HEK293 (cell line): ENCODE results near the gene CREB5.

Experiments used
- CTCF ChIA-PET: fragments of 350-600 bp; formaldehyde crosslinking; extraction: SDS; loops from one replicate; lab custom pipeline; 2021; ENCODE audit warnings: antibody characterized with exemption; lab: Yijun Ruan, JAX
- POLR2A ChIA-PET: fragments of 300-600 bp; formaldehyde crosslinking; extraction: SDS; loops from one replicate; lab custom pipeline; 2020; ENCODE audit warnings: antibody characterized with exemption, inconsistent platforms; lab: Yijun Ruan, JAX
- H3K27ac ChIP-seq: fragments of 200-500 bp; sonication (Bioruptor generic); 2 replicates; pipeline ENCODE4 v1.5.1; 2014; ENCODE audit warnings: low read depth, low read length, control low read depth, inconsistent platforms; ENCODE audit errors: extremely low read depth
- H3K36me3 ChIP-seq, 2 experiments: fragments of 200-500 bp in 1 of 2; sonication (Bioruptor generic) in 1 of 2; 1 replicate in 1 of 2; 2 replicates in 1 of 2; pipeline ENCODE4 v1.5.1; 2014 to 2017; ENCODE audit warnings: inconsistent platforms in 2 of 2, low read length in 2 of 2; ENCODE audit not compliant: control insufficient read depth in 2 of 2, insufficient read depth in 1 of 2
- H3K4me1 ChIP-seq: fragments of 200-500 bp; sonication (Bioruptor generic); 2 replicates; pipeline ENCODE4 v1.5.1; 2014; ENCODE audit warnings: mild to moderate bottlenecking, low read length, inconsistent platforms; ENCODE audit not compliant: control insufficient read depth, insufficient read depth
- H3K4me3 ChIP-seq: 2 replicates; pipeline ENCODE4 v1.5.1; 2011; ENCODE audit warnings: low read depth, mild to moderate bottlenecking, control low read depth, low read length, moderate library complexity
- H3K9me3 ChIP-seq: fragments of 200-500 bp; sonication (Bioruptor generic); 2 replicates; pipeline ENCODE4 v1.5.1; 2014; ENCODE audit warnings: low read depth, low read length, inconsistent platforms; ENCODE audit not compliant: control insufficient read depth, insufficient read depth
- CTCF ChIP-seq: fragments of 450-650 bp; formaldehyde crosslinking; IDR thresholded peaks from 2 replicates; pipeline ENCODE4 v1.5.1; 2016; ENCODE audit warnings: missing biosample characterization, missing genetic modification characterization
- GLI4 ChIP-seq: fragments of 450-650 bp; formaldehyde crosslinking; IDR thresholded peaks from 2 replicates; pipeline ENCODE4 v1.5.1; 2016; ENCODE audit warnings: missing biosample characterization, missing genetic modification characterization
- HOXA7 ChIP-seq: sonication (generic); formaldehyde crosslinking; IDR thresholded peaks from 2 replicates; pipeline ENCODE4 v1.8.1; 2022; ENCODE audit warnings: missing genetic modification reagents, borderline replicate concordance
- KLF1 ChIP-seq: fragments of 450-650 bp; formaldehyde crosslinking; IDR thresholded peaks from 2 replicates; pipeline ENCODE4 v1.5.1; 2016; ENCODE audit warnings: missing biosample characterization, missing genetic modification characterization
- MEIS1 ChIP-seq: sonication (generic); formaldehyde crosslinking; IDR thresholded peaks from 2 replicates; pipeline ENCODE4 v1.8.1; 2022; ENCODE audit warnings: missing genetic modification reagents, mild to moderate bottlenecking, borderline replicate concordance
- OSR2 ChIP-seq: fragments of 450-650 bp; formaldehyde crosslinking; IDR thresholded peaks from 2 replicates; pipeline ENCODE4 v1.5.1; 2016; ENCODE audit warnings: missing biosample characterization, missing genetic modification characterization
- PRDM10 ChIP-seq: fragments of 450-650 bp; formaldehyde crosslinking; IDR thresholded peaks from 2 replicates; pipeline ENCODE4 v1.5.1; 2016; ENCODE audit warnings: missing biosample characterization, missing genetic modification characterization
- TCF7L2 ChIP-seq: IDR thresholded peaks from 2 replicates; pipeline ENCODE4 v1.6.1; 2011; ENCODE audit warnings: low read depth, mild to moderate bottlenecking, inconsistent platforms, low read length, moderate library complexity, borderline replicate concordance
- ZBTB26 ChIP-seq: fragments of 450-650 bp; formaldehyde crosslinking; optimal IDR thresholded peaks from 2 replicates; pipeline ENCODE3; 2016; ENCODE audit warnings: missing biosample characterization, mild to moderate bottlenecking, missing genetic modification characterization
- ZFHX2 ChIP-seq: fragments of 450-650 bp; formaldehyde crosslinking; conservative IDR thresholded peaks from 2 replicates; pipeline ENCODE4 v1.5.1; 2016; ENCODE audit warnings: missing biosample characterization, missing genetic modification characterization
- ZNF214 ChIP-seq: fragments of 450-650 bp; formaldehyde crosslinking; IDR thresholded peaks from 2 replicates; pipeline ENCODE4 v1.5.1; 2017; ENCODE audit warnings: missing biosample characterization, mild to moderate bottlenecking, missing genetic modification characterization, borderline replicate concordance
- ZNF280C ChIP-seq: fragments of 450-650 bp; formaldehyde crosslinking; IDR thresholded peaks from 2 replicates; pipeline ENCODE4 v1.5.1; 2016; ENCODE audit warnings: missing biosample characterization, missing genetic modification characterization
- ZNF341 ChIP-seq: fragments of 450-650 bp; formaldehyde crosslinking; IDR thresholded peaks from 2 replicates; pipeline ENCODE4; 2016; ENCODE audit warnings: low read depth, missing biosample characterization, missing genetic modification characterization
- ZNF354C ChIP-seq: fragments of 450-650 bp; formaldehyde crosslinking; IDR thresholded peaks from 2 replicates; pipeline ENCODE4 v1.5.1; 2016; ENCODE audit warnings: missing biosample characterization, missing genetic modification characterization, low read depth, borderline replicate concordance
- ZNF571 ChIP-seq: fragments of 450-650 bp; formaldehyde crosslinking; IDR thresholded peaks from 2 replicates; pipeline ENCODE4 v1.5.0; 2017; ENCODE audit warnings: missing biosample characterization, missing genetic modification characterization
- ZSCAN5A ChIP-seq: fragments of 450-650 bp; formaldehyde crosslinking; IDR thresholded peaks from 2 replicates; pipeline ENCODE4 v1.5.1; 2016; ENCODE audit warnings: missing biosample characterization, missing genetic modification characterization
- TF ChIP-seq, protein P1 (sequence below): fragments of 450-650 bp; formaldehyde crosslinking; IDR thresholded peaks from 2 replicates; pipeline ENCODE4 v1.5.1; 2016; ENCODE audit warnings: missing biosample characterization, missing genetic modification characterization

The CREB5 gene

DNA sequence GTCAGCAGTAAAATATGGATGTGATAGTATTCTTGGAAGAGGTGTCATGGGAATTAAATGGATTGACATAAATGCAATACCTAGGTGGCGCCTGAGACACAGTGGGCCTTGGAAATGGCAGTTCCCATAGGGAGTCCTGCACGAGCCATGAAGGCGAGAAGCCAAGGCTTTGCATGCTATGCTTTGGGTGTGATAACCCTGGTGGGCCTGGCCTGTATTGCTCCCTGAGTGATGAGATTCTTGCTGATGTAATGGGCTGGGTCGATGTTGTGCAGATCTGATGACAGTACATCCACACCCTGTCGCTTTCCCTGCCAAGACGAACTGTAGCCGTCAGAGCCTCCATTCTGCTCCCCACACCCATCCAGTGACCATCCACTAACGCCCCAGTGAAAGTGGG is 46.4 kb downstream of the CREB5 start:
- H3K4me3 ChIP-seq: no peak overlapping the region
- no peaks in the 10 kb centered on the region for H3K9me3 ChIP-seq
- peak; percentile 57 for TF ChIP-seq KLF1 (tag by site-specific recombination)
- TF ChIP-seq PRDM10 (tag by site-specific recombination): 0 out of 2 replicates have a peak, but pooled peaks have one; percentile 13
- no peak for TF ChIP-seq ZNF571 (tag by site-specific recombination)
- CTCF ChIA-PET: interaction anchor here (0.9 kb wide), 1 partner anchor 362 kb away, joined by 4 read pairs; no protein-coding TSS in a partner anchor
- no peak overlapping the region for H3K27ac ChIP-seq
- H3K36me3 ChIP-seq: no peaks in the 10 kb centered on the region
- H3K4me1 ChIP-seq: peaks cover 7% of the 10 kb centered on the region
- POLR2A ChIA-PET: no interaction called here

GRCh38 chr7:28459306-28459705 is 47.0 kb downstream of the CREB5 start:
- Histone ChIP-seq H3K9me3 (no peaks in the 10 kb centered on the region), H3K27ac (no peak overlapping the region), H3K4me3 (no peak overlapping the region), H3K36me3 (no peaks in the 10 kb centered on the region), H3K4me1 (peaks cover 7% of the 10 kb centered on the region)
- ChIA-PET POLR2A (no interaction called here), CTCF (interaction anchor here (0.7 kb wide), 1 partner anchor 1682 kb away, joined by 3 read pairs; no protein-coding TSS in a partner anchor)
- no peak for TF ChIP-seq ZNF214 (tag by site-specific recombination)
- no peak for TF ChIP-seq OSR2
- TF ChIP-seq TCF7L2: no peak
- no peak for TF ChIP-seq ZNF280C (tag by site-specific recombination)
- TF ChIP-seq, protein P1, sequence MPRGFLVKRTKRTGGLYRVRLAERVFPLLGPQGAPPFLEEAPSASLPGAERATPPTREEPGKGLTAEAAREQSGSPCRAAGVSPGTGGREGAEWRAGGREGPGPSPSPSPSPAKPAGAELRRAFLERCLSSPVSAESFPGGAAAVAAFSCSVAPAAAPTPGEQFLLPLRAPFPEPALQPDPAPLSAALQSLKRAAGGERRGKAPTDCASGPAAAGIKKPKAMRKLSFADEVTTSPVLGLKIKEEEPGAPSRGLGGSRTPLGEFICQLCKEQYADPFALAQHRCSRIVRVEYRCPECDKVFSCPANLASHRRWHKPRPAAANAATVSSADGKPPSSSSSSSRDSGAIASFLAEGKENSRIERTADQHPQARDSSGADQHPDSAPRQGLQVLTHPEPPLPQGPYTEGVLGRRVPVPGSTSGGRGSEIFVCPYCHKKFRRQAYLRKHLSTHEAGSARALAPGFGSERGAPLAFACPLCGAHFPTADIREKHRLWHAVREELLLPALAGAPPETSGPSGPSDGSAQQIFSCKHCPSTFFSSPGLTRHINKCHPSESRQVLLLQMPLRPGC: no peak
- no peak for TF ChIP-seq ZNF341 (tag by site-specific recombination)
- no peak for TF ChIP-seq HOXA7
- no peak for TF ChIP-seq ZSCAN5A (tag by site-specific recombination)
- no peak for TF ChIP-seq ZFHX2 (tag by site-specific recombination)
- TF ChIP-seq MEIS1 (CRISPR knock-in tag): no peak
- TF ChIP-seq CTCF (tag by site-specific recombination): no peak
- no peak for TF ChIP-seq GLI4 (tag by site-specific recombination)
- no peak for TF ChIP-seq ZBTB26
- TF ChIP-seq ZNF354C (tag by site-specific recombination): no peak
